GM12864 (cell line): ENCODE data around the gene AKAP1.

Experiments
- DNase-seq: peaks from one replicate; pipeline ENCODE4 v3.0.0-alpha.2; 2011; ENCODE audit warnings: low read depth
- H3K4me3 ChIP-seq: 2 replicates; pipeline ENCODE4 v1.5.1; 2011; ENCODE audit warnings: mild to moderate bottlenecking, low read depth, low read length, control low read depth
- TF ChIP-seq, protein P1 (sequence below): IDR thresholded peaks from 2 replicates; pipeline ENCODE4 v1.5.1; 2011; ENCODE audit warnings: low read depth, mild to moderate bottlenecking, moderate library complexity, low read length, control low read depth, inconsistent platforms; ENCODE audit errors: missing control alignments

Gene AKAP1

DNA sequence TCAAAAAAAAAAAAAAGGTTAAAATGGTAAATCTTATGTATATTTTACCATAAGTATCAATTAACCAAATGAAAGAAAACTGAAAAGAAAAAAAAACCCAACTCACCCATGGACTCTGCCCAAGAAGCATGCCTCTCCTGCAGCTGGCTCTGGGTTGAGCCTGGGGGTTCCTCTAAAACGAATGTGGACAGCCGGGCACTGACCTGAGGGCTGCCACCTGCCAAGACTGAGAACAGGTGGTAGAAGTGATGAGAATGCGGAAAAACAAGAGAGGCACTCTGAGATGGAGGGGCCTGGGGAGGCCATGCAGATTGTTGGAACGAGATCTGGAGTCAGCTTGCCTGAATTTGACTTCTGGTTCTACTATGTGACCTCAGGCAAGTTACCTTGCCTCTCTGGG, 85.8 kb downstream of the AKAP1 start:
- no peak overlapping the region for H3K4me3 ChIP-seq
- DNase-seq: no peak
- TF ChIP-seq, protein P1, sequence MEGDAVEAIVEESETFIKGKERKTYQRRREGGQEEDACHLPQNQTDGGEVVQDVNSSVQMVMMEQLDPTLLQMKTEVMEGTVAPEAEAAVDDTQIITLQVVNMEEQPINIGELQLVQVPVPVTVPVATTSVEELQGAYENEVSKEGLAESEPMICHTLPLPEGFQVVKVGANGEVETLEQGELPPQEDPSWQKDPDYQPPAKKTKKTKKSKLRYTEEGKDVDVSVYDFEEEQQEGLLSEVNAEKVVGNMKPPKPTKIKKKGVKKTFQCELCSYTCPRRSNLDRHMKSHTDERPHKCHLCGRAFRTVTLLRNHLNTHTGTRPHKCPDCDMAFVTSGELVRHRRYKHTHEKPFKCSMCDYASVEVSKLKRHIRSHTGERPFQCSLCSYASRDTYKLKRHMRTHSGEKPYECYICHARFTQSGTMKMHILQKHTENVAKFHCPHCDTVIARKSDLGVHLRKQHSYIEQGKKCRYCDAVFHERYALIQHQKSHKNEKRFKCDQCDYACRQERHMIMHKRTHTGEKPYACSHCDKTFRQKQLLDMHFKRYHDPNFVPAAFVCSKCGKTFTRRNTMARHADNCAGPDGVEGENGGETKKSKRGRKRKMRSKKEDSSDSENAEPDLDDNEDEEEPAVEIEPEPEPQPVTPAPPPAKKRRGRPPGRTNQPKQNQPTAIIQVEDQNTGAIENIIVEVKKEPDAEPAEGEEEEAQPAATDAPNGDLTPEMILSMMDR: no peak
